MM.1S (cell line): ENCODE data around the gene PDZD8.

Experiments
- DNase-seq: peaks from one replicate; pipeline ENCODE4 v3.0.0-alpha.2; 2015
- H2AFZ ChIP-seq: fragments of 300-600 bp; sonication (generic); 2 replicates; pipeline ENCODE4 v1.6.0; 2016; ENCODE audit warnings: antibody characterized with exemption, low read length
- H3F3A ChIP-seq: fragments of 300-600 bp; sonication (generic); 2 replicates; pipeline ENCODE4 v1.6.1; 2016; ENCODE audit warnings: mild to moderate bottlenecking, antibody characterized with exemption, low read length, moderate library complexity, mixed read lengths; ENCODE audit not compliant: insufficient read depth
- H3K27ac ChIP-seq: fragments of 300-600 bp; sonication (generic); 2 replicates; pipeline ENCODE4 v1.5.1; 2016; ENCODE audit warnings: mild to moderate bottlenecking, low read length
- H3K27me3 ChIP-seq: fragments of 300-600 bp; sonication (generic); replicated peaks from 2 replicates; pipeline ENCODE4 v1.6.0; 2016; ENCODE audit warnings: low read length; ENCODE audit not compliant: insufficient read depth
- H3K36me3 ChIP-seq: fragments of 300-600 bp; sonication (generic); replicated peaks from 2 replicates; pipeline ENCODE4 v1.6.1; 2016; ENCODE audit warnings: mild to moderate bottlenecking, low read length, mixed read lengths; ENCODE audit not compliant: insufficient read depth
- H3K4me1 ChIP-seq: fragments of 300-600 bp; sonication (generic); 2 replicates; pipeline ENCODE4 v1.6.1; 2016; ENCODE audit warnings: low read length, mixed read lengths
- H3K4me2 ChIP-seq: fragments of 300-600 bp; sonication (generic); 2 replicates; pipeline ENCODE4 v1.6.0; 2016; ENCODE audit warnings: low read depth, low read length
- H3K4me3 ChIP-seq: fragments of 300-600 bp; sonication (generic); 2 replicates; pipeline ENCODE4 v1.5.1; 2016; ENCODE audit warnings: low read length, mixed read lengths
- H3K79me2 ChIP-seq: fragments of 300-600 bp; sonication (generic); 2 replicates; pipeline ENCODE4 v1.6.1; 2016; ENCODE audit warnings: mixed run types, low read length, mixed read lengths
- H3K9ac ChIP-seq: fragments of 300-600 bp; sonication (generic); 2 replicates; pipeline ENCODE4 v1.6.1; 2016; ENCODE audit warnings: low read length, mixed read lengths
- H3K9me2 ChIP-seq: fragments of 300-600 bp; sonication (generic); replicated peaks from 2 replicates; pipeline ENCODE4 v1.6.1; 2016; ENCODE audit warnings: mild to moderate bottlenecking, low read length, mixed read lengths; ENCODE audit not compliant: insufficient read depth
- H3K9me3 ChIP-seq: fragments of 300-600 bp; sonication (generic); replicated peaks from 2 replicates; pipeline ENCODE4 v1.6.1; 2016; ENCODE audit warnings: mild to moderate bottlenecking, low read length, mixed read lengths; ENCODE audit not compliant: insufficient read depth
- H4K20me1 ChIP-seq: fragments of 300-600 bp; sonication (generic); 2 replicates; pipeline ENCODE4 v1.6.1; 2016; ENCODE audit warnings: mild to moderate bottlenecking, low read length, moderate library complexity, mixed read lengths; ENCODE audit not compliant: insufficient read depth
- EZH2 ChIP-seq: fragments of 300-600 bp; sonication (generic); optimal IDR thresholded peaks from 2 replicates; pipeline ENCODE3; 2017; ENCODE audit warnings: low read depth, mild to moderate bottlenecking, antibody characterized with exemption, low read length, mixed read lengths
- EZH2phosphoT487 ChIP-seq: fragments of 300-600 bp; sonication (generic); IDR thresholded peaks from 2 replicates; pipeline ENCODE4 v1.6.1; 2018; ENCODE audit warnings: antibody characterized with exemption, low read length
- TF ChIP-seq, protein P1 (sequence below): fragments of 300-600 bp; sonication (generic); IDR thresholded peaks from 2 replicates; pipeline ENCODE4 v1.5.1; 2016; ENCODE audit warnings: antibody characterized with exemption, low read length, mixed read lengths

PDZD8 gene

DNA sequence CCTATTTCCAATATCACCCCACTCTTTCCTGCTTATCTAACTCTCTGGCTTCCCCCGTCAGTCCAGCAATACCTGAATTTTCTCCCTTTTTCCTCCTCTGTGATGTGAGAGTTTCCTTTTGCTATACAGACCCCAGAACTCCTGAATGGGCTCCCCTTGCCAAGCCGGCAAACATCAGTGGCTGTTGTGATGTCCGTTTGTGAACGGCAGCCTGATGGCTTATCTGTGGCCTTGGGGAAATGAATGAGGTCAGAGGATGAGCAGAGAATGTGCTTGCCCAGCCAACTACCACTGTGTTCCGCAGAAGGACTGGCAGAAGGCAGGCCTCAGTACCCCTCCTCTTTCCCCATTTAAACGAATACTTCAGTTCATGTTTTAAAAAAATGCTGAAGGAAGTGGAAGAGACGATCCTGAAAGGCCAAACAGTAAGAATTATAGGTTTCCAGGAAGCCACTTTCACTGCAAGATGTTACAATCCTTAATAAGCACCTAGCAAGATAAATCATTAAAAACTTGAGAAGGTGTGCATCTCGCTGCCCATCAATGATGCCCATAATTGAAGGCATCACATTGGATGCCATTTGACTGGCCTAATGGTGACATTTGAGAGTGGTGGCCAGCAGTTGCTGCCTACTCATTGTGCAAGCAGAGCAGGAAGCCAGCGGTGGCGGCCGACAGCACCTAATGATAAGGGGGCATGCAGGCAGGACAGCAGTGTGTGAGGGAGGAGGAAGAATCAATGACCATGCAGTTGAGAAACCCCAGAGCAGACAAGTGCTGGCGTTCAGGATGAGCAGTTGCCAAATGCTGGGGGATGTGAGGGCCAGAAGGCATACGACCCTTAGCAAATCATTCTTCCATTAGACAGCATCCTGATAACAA, 102.8 kb downstream of the PDZD8 start:
- TF ChIP-seq EZH2phosphoT487 (no peak), EZH2 (no peak)
- TF ChIP-seq, protein P1, sequence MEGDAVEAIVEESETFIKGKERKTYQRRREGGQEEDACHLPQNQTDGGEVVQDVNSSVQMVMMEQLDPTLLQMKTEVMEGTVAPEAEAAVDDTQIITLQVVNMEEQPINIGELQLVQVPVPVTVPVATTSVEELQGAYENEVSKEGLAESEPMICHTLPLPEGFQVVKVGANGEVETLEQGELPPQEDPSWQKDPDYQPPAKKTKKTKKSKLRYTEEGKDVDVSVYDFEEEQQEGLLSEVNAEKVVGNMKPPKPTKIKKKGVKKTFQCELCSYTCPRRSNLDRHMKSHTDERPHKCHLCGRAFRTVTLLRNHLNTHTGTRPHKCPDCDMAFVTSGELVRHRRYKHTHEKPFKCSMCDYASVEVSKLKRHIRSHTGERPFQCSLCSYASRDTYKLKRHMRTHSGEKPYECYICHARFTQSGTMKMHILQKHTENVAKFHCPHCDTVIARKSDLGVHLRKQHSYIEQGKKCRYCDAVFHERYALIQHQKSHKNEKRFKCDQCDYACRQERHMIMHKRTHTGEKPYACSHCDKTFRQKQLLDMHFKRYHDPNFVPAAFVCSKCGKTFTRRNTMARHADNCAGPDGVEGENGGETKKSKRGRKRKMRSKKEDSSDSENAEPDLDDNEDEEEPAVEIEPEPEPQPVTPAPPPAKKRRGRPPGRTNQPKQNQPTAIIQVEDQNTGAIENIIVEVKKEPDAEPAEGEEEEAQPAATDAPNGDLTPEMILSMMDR, result no peak
- Histone ChIP-seq H3K9ac (no peak overlapping the region), H4K20me1 (no peaks in the 10 kb centered on the region)

DNA sequence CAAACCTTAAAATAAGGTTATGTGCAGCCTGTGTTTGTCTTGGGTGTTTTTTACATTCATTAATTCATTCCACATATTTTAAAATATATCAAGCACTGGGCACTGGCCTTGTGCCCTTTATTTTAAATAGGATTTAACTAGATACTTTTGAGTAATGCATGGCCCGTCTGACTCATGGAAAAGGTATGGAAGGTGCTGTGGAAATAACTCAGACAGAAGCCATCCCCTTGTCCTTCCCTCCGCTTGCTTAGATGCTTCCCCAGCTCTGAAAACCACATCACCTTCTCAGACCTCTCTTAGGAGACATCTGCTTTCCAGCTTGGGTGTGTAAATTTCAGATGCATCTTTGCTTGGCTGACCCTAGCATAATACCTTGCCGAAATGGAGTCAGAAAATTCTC, 103.8 kb downstream of the PDZD8 start:
- Histone ChIP-seq H3K9ac (no peak overlapping the region), H3K79me2 (no peaks in the 10 kb centered on the region), H3K27me3 (no peaks in the 10 kb centered on the region), H2AFZ (no peak overlapping the region), H3K4me3 (no peak overlapping the region), H3K27ac (no peak overlapping the region), H3K4me2 (no peak overlapping the region), H3F3A (no peaks in the 10 kb centered on the region), H3K9me2 (no peaks in the 10 kb centered on the region), H3K9me3 (no peaks in the 10 kb centered on the region), H3K36me3 (no peaks in the 10 kb centered on the region), H3K4me1 (no peaks in the 10 kb centered on the region), H4K20me1 (no peaks in the 10 kb centered on the region)
- no peak for DNase-seq
- no peak for TF ChIP-seq EZH2
- TF ChIP-seq, protein P1, result no peak
- TF ChIP-seq EZH2phosphoT487, result no peak

More for the DNA sequence above, 102.8 kb downstream of the PDZD8 start:
- no peak for DNase-seq
- no peak overlapping the region for H3K4me2 ChIP-seq
- no peaks in the 10 kb centered on the region for H3K36me3 ChIP-seq
- no peaks in the 10 kb centered on the region for H3K27me3 ChIP-seq
- H3K27ac ChIP-seq, result no peak overlapping the region
- H3K4me3 ChIP-seq, result no peak overlapping the region
- no peaks in the 10 kb centered on the region for H3K79me2 ChIP-seq
- no peaks in the 10 kb centered on the region for H3K9me3 ChIP-seq
- no peaks in the 10 kb centered on the region for H3K9me2 ChIP-seq
- H3F3A ChIP-seq, result no peaks in the 10 kb centered on the region
- no peaks in the 10 kb centered on the region for H3K4me1 ChIP-seq
- H2AFZ ChIP-seq, result no peak overlapping the region

DNA sequence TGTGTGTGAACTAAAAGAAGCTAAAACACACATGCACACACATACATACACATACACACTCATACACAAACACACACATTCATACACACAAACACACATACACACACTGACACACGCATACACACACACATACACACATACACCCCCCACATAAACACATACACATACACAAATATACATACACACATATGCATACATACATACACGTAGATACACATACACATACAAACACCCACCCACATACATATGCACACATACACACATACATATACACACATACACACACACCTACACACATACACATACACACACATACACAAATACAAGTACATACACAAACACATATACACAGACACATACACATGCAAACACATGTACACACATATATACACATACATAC, 106.3 kb downstream of the PDZD8 start:
- Histone ChIP-seq H3K27me3 (no peaks in the 10 kb centered on the region), H3K4me2 (no peak overlapping the region), H3K4me1 (no peaks in the 10 kb centered on the region), H3F3A (no peaks in the 10 kb centered on the region), H3K79me2 (no peaks in the 10 kb centered on the region), H2AFZ (no peak overlapping the region), H3K4me3 (no peak overlapping the region), H4K20me1 (no peaks in the 10 kb centered on the region), H3K27ac (no peak overlapping the region), H3K9me3 (no peaks in the 10 kb centered on the region), H3K9me2 (no peaks in the 10 kb centered on the region), H3K9ac (no peak overlapping the region), H3K36me3 (no peaks in the 10 kb centered on the region)
- no peak for DNase-seq
- TF ChIP-seq EZH2phosphoT487 (no peak), EZH2 (no peak)
- TF ChIP-seq, protein P1, result no peak
